MM.1S (cell line): ENCODE results near the gene RBM34.
A peak's percentile ranks its signal among the peaks of the same experiment; 100 is the strongest.

Experiments used
- DNase-seq: peaks from one replicate; pipeline ENCODE4 v3.0.0-alpha.2; 2015
- H2AFZ ChIP-seq: fragments of 300-600 bp; sonication (generic); 2 replicates; pipeline ENCODE4 v1.6.0; 2016; ENCODE audit warnings: antibody characterized with exemption, low read length
- H3F3A ChIP-seq: fragments of 300-600 bp; sonication (generic); 2 replicates; pipeline ENCODE4 v1.6.1; 2016; ENCODE audit warnings: mild to moderate bottlenecking, antibody characterized with exemption, low read length, moderate library complexity, mixed read lengths; ENCODE audit not compliant: insufficient read depth
- H3K27ac ChIP-seq: fragments of 300-600 bp; sonication (generic); 2 replicates; pipeline ENCODE4 v1.5.1; 2016; ENCODE audit warnings: mild to moderate bottlenecking, low read length
- H3K27me3 ChIP-seq: fragments of 300-600 bp; sonication (generic); replicated peaks from 2 replicates; pipeline ENCODE4 v1.6.0; 2016; ENCODE audit warnings: low read length; ENCODE audit not compliant: insufficient read depth
- H3K36me3 ChIP-seq: fragments of 300-600 bp; sonication (generic); replicated peaks from 2 replicates; pipeline ENCODE4 v1.6.1; 2016; ENCODE audit warnings: mild to moderate bottlenecking, low read length, mixed read lengths; ENCODE audit not compliant: insufficient read depth
- H3K4me1 ChIP-seq: fragments of 300-600 bp; sonication (generic); 2 replicates; pipeline ENCODE4 v1.6.1; 2016; ENCODE audit warnings: low read length, mixed read lengths
- H3K4me2 ChIP-seq: fragments of 300-600 bp; sonication (generic); 2 replicates; pipeline ENCODE4 v1.6.0; 2016; ENCODE audit warnings: low read depth, low read length
- H3K4me3 ChIP-seq: fragments of 300-600 bp; sonication (generic); 2 replicates; pipeline ENCODE4 v1.5.1; 2016; ENCODE audit warnings: low read length, mixed read lengths
- H3K79me2 ChIP-seq: fragments of 300-600 bp; sonication (generic); 2 replicates; pipeline ENCODE4 v1.6.1; 2016; ENCODE audit warnings: mixed run types, low read length, mixed read lengths
- H3K9ac ChIP-seq: fragments of 300-600 bp; sonication (generic); 2 replicates; pipeline ENCODE4 v1.6.1; 2016; ENCODE audit warnings: low read length, mixed read lengths
- H3K9me2 ChIP-seq: fragments of 300-600 bp; sonication (generic); replicated peaks from 2 replicates; pipeline ENCODE4 v1.6.1; 2016; ENCODE audit warnings: mild to moderate bottlenecking, low read length, mixed read lengths; ENCODE audit not compliant: insufficient read depth
- H3K9me3 ChIP-seq: fragments of 300-600 bp; sonication (generic); replicated peaks from 2 replicates; pipeline ENCODE4 v1.6.1; 2016; ENCODE audit warnings: mild to moderate bottlenecking, low read length, mixed read lengths; ENCODE audit not compliant: insufficient read depth
- H4K20me1 ChIP-seq: fragments of 300-600 bp; sonication (generic); 2 replicates; pipeline ENCODE4 v1.6.1; 2016; ENCODE audit warnings: mild to moderate bottlenecking, low read length, moderate library complexity, mixed read lengths; ENCODE audit not compliant: insufficient read depth
- EZH2 ChIP-seq: fragments of 300-600 bp; sonication (generic); optimal IDR thresholded peaks from 2 replicates; pipeline ENCODE3; 2017; ENCODE audit warnings: low read depth, mild to moderate bottlenecking, antibody characterized with exemption, low read length, mixed read lengths
- EZH2phosphoT487 ChIP-seq: fragments of 300-600 bp; sonication (generic); IDR thresholded peaks from 2 replicates; pipeline ENCODE4 v1.6.1; 2018; ENCODE audit warnings: antibody characterized with exemption, low read length
- TF ChIP-seq, protein P1 (sequence below): fragments of 300-600 bp; sonication (generic); IDR thresholded peaks from 2 replicates; pipeline ENCODE4 v1.5.1; 2016; ENCODE audit warnings: antibody characterized with exemption, low read length, mixed read lengths

The RBM34 gene

DNA sequence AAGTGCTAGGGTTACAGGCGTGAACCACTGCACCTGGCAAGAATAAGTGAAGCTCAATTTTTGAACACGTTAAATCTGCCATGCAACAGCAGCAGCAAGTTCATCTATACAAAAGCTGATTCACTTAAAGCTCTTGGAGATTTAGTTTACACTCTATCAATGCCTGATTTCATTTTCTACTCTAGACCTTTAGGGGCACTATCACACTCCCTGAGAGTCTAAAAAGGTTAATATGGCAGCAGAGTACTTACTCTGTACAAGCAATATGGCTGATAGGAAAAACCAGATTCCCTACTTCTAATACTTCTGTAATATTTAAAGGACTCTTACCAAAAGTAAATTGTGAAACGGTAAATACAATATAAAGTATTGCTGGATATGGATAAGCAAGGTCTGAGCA is 4.8 kb downstream of the RBM34 start:
- DNase-seq = no peak
- no peaks in the 10 kb centered on the region for H3K9me2 ChIP-seq
- H3K4me1 ChIP-seq = peaks cover 4% of the 10 kb centered on the region; the same call in 1 of the 2 replicates
- H3K27ac ChIP-seq = no peak overlapping the region
- H3F3A ChIP-seq = 0 out of 2 replicates have a peak, but pooled peaks cover 8% of the 10 kb centered on the region
- H3K9ac ChIP-seq = no peak overlapping the region
- H3K9me3 ChIP-seq = no peaks in the 10 kb centered on the region
- H3K4me2 ChIP-seq = no peak overlapping the region
- no peaks in the 10 kb centered on the region for H3K27me3 ChIP-seq
- no peak overlapping the region for H2AFZ ChIP-seq
- H4K20me1 ChIP-seq = no peaks in the 10 kb centered on the region
- H3K79me2 ChIP-seq = peaks cover 49% of the 10 kb centered on the region
- TF ChIP-seq EZH2phosphoT487 = no peak
- TF ChIP-seq, protein P1, sequence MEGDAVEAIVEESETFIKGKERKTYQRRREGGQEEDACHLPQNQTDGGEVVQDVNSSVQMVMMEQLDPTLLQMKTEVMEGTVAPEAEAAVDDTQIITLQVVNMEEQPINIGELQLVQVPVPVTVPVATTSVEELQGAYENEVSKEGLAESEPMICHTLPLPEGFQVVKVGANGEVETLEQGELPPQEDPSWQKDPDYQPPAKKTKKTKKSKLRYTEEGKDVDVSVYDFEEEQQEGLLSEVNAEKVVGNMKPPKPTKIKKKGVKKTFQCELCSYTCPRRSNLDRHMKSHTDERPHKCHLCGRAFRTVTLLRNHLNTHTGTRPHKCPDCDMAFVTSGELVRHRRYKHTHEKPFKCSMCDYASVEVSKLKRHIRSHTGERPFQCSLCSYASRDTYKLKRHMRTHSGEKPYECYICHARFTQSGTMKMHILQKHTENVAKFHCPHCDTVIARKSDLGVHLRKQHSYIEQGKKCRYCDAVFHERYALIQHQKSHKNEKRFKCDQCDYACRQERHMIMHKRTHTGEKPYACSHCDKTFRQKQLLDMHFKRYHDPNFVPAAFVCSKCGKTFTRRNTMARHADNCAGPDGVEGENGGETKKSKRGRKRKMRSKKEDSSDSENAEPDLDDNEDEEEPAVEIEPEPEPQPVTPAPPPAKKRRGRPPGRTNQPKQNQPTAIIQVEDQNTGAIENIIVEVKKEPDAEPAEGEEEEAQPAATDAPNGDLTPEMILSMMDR = peak; percentile 12
- no peak overlapping the region for H3K4me3 ChIP-seq
- H3K36me3 ChIP-seq = peaks cover 5% of the 10 kb centered on the region; the same call in 1 of the 2 replicates

GRCh38 chr1:235152235-235152634 is 8.8 kb downstream of the RBM34 start:
- Histone ChIP-seq H3K27me3 (no peaks in the 10 kb centered on the region), H2AFZ (no peak overlapping the region), H3K79me2 (peaks cover 23% of the 10 kb centered on the region), H3K27ac (no peak overlapping the region), H3K9ac (no peak overlapping the region), H3K4me3 (no peak overlapping the region), H3F3A (0 out of 2 replicates have a peak, but pooled peaks cover 3% of the 10 kb centered on the region), H3K36me3 (peaks cover 12% of the 10 kb centered on the region), H3K9me3 (no peaks in the 10 kb centered on the region), H3K9me2 (no peaks in the 10 kb centered on the region), H3K4me1 (no peaks in the 10 kb centered on the region), H4K20me1 (no peaks in the 10 kb centered on the region), H3K4me2 (no peak overlapping the region)
- TF ChIP-seq, protein P1 = no peak
- TF ChIP-seq EZH2phosphoT487 = no peak
- TF ChIP-seq EZH2 = no peak
- no peak for DNase-seq

GRCh38 chr1:235151033-235151432 is 10.0 kb downstream of the RBM34 start:
- Histone ChIP-seq H3K36me3 (peaks cover 11% of the 10 kb centered on the region), H4K20me1 (no peaks in the 10 kb centered on the region)

More at GRCh38 chr1:235151033-235151432, 10.0 kb downstream of the RBM34 start:
- Histone ChIP-seq H3K79me2 (peaks cover 11% of the 10 kb centered on the region; the same call in 1 of the 2 replicates), H3K9me2 (no peaks in the 10 kb centered on the region), H3K9ac (no peak overlapping the region), H3K27ac (no peak overlapping the region), H3K4me3 (no peak overlapping the region), H3K27me3 (no peaks in the 10 kb centered on the region), H3K4me1 (no peaks in the 10 kb centered on the region), H3F3A (0 out of 2 replicates have a peak, but pooled peaks cover 3% of the 10 kb centered on the region), H3K4me2 (no peak overlapping the region), H3K9me3 (no peaks in the 10 kb centered on the region), H2AFZ (no peak overlapping the region)
- TF ChIP-seq EZH2phosphoT487 (no peak), EZH2 (no peak)
- TF ChIP-seq, protein P1 = no peak
- DNase-seq = no peak
